Left renal cortex interstitium (tissue), 4 donors: ENCODE data around the gene EFHC2. TPM values are rescaled to one million over a fixed set of nuclear protein-coding genes. Genes with fewer than 3 reads are reported as not detected.
"Not testable (repeated sequence)": the region's sequence is repeated elsewhere in the genome, so short reads cannot be mapped to it uniquely, and the experiment has no call there.

Source experiments
- DNase-seq, 4 donors: peaks; one replicate each; pipeline ENCODE4 v3.0.0-alpha.2; 2013; ENCODE audit warnings: low read depth in 4 of 4, low spot score in 2 of 4, missing footprints in 1 of 4
- polyA plus RNA-seq, 4 donors: library from polyadenylated mRNA; unstranded; fragments of 120-200 nt; gene quantifications; one replicate each; pipeline ENCODE4 v1.2.1, GENCODE V29; 2013; ENCODE audit not compliant: insufficient read length in 4 of 4

The EFHC2 gene
- polyA plus RNA-seq, 4 donors: 7.8 to 10.8 (median 9.1) TPM

- no peak for DNase-seq
Measured at GRCh38 chrX:44299177-44299576, 44.3 kb downstream of the EFHC2 start.

GRCh38 chrX:44291468-44292092 is 51.9 kb downstream of the EFHC2 start:
- no peak for DNase-seq

DNA sequence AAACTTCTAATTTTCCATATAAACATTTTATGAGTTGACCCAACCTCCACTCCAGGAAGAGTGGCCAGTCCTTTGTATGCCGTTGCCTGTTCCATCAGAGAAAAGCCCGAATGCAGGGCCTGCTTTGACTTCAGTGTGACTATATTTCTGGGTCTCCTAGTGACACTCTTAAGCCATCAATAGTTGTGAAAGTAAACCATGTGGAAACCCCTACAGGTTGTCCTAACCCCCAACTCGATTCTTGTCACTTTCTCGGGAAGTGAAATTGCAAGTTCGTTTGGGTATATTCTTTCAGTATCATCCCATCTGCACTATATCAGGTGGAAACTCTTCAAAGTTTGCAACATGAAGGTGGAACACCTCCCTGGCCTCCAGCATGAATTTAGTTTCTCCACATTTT is 52.8 kb downstream of the EFHC2 start:
- no peak for DNase-seq

- no peak for DNase-seq
Measured at GRCh38 chrX:44282753-44283152, 60.7 kb downstream of the EFHC2 start.

DNA sequence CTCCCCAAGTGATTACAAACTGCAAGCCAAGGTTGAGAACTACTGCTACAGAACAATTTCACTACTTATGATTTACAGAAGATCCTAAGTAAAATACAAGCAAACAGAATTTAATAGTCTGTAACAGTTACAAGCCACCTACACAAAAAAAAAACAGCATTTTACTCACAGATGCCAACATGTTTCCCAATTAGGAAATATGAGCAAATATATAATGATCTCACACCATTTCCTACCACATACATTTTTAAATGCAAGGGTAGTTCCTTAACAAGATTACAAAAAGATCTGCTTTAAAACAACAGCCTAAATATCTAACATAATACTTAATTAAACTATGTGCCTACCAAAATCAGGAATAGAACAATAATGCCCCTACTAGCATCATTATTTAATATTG is 63.4 kb downstream of the EFHC2 start:
- no peak for DNase-seq

DNA sequence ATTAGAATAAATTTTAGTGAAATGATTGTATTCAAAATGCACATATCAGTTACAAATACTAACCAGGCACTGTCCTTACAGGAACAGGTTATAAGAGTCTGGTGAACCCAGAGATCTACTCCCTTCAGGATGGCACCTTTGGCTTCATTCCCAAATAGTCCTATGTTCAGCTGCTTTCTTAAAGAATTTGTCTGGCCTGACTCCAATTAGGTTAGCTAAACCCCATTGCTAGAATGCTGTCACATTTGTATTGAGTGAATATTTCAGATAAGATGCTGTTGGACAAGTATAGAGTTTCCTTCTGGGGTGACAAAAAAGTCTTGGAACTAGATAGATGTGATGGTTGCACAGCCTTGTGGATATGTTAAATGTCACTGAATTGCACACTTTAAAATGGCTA is 69.4 kb downstream of the EFHC2 start:
- DNase-seq: no peak

GRCh38 chrX:44267861-44268260 is 75.6 kb downstream of the EFHC2 start:
- no peak for DNase-seq

DNA sequence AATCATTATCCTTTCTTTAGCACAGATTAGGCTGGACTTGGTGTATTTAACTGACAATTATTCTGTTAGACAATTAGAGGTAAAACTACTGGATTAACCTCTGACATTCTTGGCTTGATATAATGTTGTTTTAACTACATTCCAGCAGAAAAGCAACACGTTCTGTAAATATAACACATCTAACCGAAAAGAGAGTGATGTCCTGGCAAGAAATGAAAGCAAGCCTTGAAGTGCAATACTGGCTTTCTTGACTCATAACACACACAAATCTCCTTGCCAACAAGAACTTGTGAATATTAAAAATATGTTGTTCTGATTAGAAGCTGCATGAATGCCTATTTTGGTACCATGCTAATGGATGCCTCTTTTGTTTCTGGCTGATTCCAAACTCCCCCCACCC is 76.4 kb downstream of the EFHC2 start:
- DNase-seq: no peak

DNA sequence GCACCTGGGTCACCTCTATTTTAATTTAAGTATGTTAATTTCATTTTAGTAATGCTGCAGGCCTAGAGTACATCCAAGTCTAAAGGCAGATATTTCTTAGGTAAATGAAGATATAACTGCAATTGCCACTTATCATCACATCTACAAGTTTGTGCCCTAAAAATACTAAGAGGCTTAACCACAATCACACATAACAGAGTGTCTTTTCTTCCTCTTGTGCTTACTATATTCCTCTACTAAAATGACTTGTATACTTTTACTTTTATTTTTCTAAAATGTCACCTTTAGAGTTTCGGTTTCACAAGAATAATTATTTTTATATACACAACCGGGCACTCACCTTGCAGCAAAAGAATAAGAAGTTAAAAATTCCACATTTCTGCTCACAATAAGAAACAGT is 77.9 kb downstream of the EFHC2 start:
- DNase-seq: no peak

DNA sequence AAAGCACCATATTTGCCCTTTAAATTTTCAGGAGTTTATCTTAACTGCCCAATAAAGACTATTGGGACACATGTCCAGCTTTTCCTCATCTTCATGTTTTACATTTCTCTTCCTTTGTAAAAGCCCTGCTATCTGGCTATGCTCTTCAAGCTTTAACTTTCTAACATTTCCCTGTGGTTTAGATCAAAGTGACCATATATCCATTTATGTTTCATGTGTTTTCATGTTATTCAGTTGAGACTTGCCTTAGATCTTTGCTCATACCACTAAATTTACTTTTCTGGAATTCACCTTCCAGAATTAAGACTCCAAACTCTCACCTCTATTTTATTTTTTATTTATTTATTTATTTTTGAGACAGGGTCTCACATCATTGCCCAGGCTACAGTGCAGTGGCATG is 78.5 kb downstream of the EFHC2 start:
- no peak for DNase-seq

- DNase-seq: no peak
Measured at GRCh38 chrX:44261286-44261685, 82.2 kb downstream of the EFHC2 start.

- DNase-seq: no peak
Measured at GRCh38 chrX:44260609-44261008, 82.9 kb downstream of the EFHC2 start.

GRCh38 chrX:44255742-44256141 is 87.7 kb downstream of the EFHC2 start:
- DNase-seq: not testable (repeated sequence)

GRCh38 chrX:44253575-44253942 is 89.9 kb downstream of the EFHC2 start:
- no peak for DNase-seq

DNA sequence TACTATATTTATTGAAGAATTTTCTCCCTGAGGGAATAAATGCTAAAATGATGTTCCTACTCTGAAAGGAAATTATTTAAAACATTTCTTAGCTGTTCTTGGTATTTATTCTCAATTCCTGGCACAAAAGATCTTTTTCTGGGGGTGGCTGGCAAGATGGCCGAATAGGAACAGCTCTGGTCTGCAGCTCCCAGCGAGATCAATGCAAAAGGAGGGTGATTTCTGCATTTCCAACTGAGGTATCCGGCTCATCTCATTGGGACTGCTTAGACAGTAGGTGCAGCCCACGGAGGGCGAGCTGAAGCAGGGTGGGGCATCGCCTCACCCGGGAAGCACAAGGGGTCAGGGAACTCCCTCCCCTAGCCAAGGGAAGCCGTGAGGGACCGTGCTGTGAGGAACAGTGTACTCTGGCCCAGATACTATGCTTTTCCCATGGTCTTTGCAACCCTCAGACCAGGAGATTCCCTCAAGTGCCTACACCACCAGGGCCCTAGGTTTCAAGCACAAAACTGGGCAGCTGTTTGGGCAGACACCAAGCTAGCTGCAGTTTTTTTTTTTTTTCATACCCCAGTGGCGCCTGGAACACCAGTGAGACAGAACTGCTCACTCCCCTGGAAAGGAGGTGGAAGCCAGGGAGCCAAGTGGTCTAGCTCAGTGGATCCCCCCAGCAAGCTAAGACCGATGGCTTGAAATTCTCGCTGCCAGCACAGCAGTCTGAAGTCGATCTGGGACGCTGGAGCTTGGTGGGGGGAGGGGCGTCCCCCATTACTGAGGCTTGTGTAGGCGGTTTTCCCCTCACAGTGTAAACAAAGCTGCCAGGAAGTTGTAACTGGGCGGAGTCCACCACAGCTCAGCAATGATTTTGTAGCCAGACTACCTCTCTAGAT is 90.5 kb downstream of the EFHC2 start:
- peak in 1 of 4 donors; percentile 11 for DNase-seq

- no peak for DNase-seq
Measured at GRCh38 chrX:44247468-44247867, 96.0 kb downstream of the EFHC2 start.

DNA sequence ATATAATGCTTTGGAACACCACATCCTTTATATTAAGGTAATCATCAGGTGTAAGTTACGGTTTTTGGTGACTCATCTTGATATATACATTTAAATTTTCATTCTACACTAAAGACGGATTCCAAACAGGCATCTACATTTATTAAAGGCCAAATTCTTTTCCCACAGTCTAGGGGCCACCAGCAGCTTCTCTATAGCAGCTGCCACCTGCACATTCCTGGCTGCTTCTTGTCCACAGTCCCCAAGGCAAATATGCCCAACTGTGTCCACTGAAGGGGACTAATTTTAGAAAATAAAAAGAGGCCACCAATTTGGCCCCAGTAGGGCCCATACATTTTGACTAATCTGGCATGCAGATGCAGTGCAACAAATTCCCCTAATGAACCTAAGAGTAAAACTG is 96.6 kb downstream of the EFHC2 start:
- DNase-seq: no peak

- no peak for DNase-seq
Measured at GRCh38 chrX:44245733-44246132, 97.7 kb downstream of the EFHC2 start.

GRCh38 chrX:44244008-44244407 is 99.5 kb downstream of the EFHC2 start:
- peak in 1 of 4 donors; percentile 19 for DNase-seq

GRCh38 chrX:44241546-44241945 is 101.9 kb downstream of the EFHC2 start:
- no peak for DNase-seq

- DNase-seq: no peak
Measured at GRCh38 chrX:44240036-44240435, 103.4 kb downstream of the EFHC2 start.

GRCh38 chrX:44239036-44239435 is 104.4 kb downstream of the EFHC2 start:
- DNase-seq: no peak
